ENCODE results near the gene ARHGEF26. TPM values are rescaled to one million over a fixed set of nuclear protein-coding genes. Genes with fewer than 3 reads are reported as not detected.

Gene ARHGEF26
- polyA plus RNA-seq, 6 donors from 2014 or later, result 0.11 to 0.22 (median 0.14) TPM; not detected in 2

GRCh38 chr3:154275965-154276364 is 154.8 kb downstream of the ARHGEF26 start:
- no peak for ATAC-seq (ENCODE audit: low read depth in 2 of 2)
- Mint-ChIP-seq H3K4me1 (peaks cover 0 to 5% (median 3%) of the 10 kb centered on the region in 3 donors), H3K27ac (no peak overlapping the region), H3K27me3 (no peaks in the 10 kb centered on the region), H3K4me3 (no peak overlapping the region), H3K9me3 (no peaks in the 10 kb centered on the region), H3K36me3 (peaks cover 20 to 31% of the 10 kb centered on the region in 2 donors)
- DNase-seq, result no peak

GRCh38 chr3:154280161-154280560 is 159.0 kb downstream of the ARHGEF26 start:
- ATAC-seq (ENCODE audit: low read depth in 2 of 2), result no peak
- Mint-ChIP-seq H3K27ac (no peak overlapping the region), H3K4me1 (peaks cover under 1 to 8% (median 2%) of the 10 kb centered on the region in 3 donors), H3K9me3 (no peaks in the 10 kb centered on the region), H3K36me3 (peaks cover 17 to 28% of the 10 kb centered on the region in 2 donors), H3K27me3 (no peaks in the 10 kb centered on the region), H3K4me3 (no peak overlapping the region)
- no peak for DNase-seq

GRCh38 chr3:154285221-154285620 is 164.0 kb downstream of the ARHGEF26 start:
- H3K4me1 Mint-ChIP-seq, result peaks cover 4 to 11% (median 10%) of the 10 kb centered on the region in 3 donors
- H3K4me3 Mint-ChIP-seq, result no peak overlapping the region
- H3K36me3 Mint-ChIP-seq, result peaks cover 25 to 30% of the 10 kb centered on the region in 2 donors
- no peaks in the 10 kb centered on the region for H3K9me3 Mint-ChIP-seq
- ATAC-seq (ENCODE audit: low read depth in 2 of 2) (no peak), DNase-seq (no peak)
- H3K27me3 Mint-ChIP-seq, result no peaks in the 10 kb centered on the region
- H3K27ac Mint-ChIP-seq, result peak overlapping the region in 5 of 6 donors; percentile 20 to 89 (median 64)

GRCh38 chr3:154290187-154290586 is 169.0 kb downstream of the ARHGEF26 start:
- no peak overlapping the region for H3K27ac Mint-ChIP-seq
- peaks cover 8 to 27% of the 10 kb centered on the region in 2 donors for H3K36me3 Mint-ChIP-seq
- no peak overlapping the region for H3K4me3 Mint-ChIP-seq
- H3K27me3 Mint-ChIP-seq, result no peaks in the 10 kb centered on the region
- H3K4me1 Mint-ChIP-seq, result peaks cover 2 to 9% (median 3%) of the 10 kb centered on the region in 3 donors
- no peaks in the 10 kb centered on the region for H3K9me3 Mint-ChIP-seq
- no peak for ATAC-seq (ENCODE audit: low read depth in 2 of 2)
- no peak for DNase-seq

GRCh38 chr3:154294016-154294415 is 172.8 kb downstream of the ARHGEF26 start:
- Mint-ChIP-seq H3K27ac (peak overlapping the region in 2 of 6 donors; percentile 53 to 54), H3K4me1 (no peaks in the 10 kb centered on the region), H3K36me3 (peaks cover 8 to 24% of the 10 kb centered on the region in 2 donors), H3K9me3 (no peaks in the 10 kb centered on the region), H3K27me3 (no peaks in the 10 kb centered on the region), H3K4me3 (no peak overlapping the region)
- ATAC-seq (ENCODE audit: low read depth in 2 of 2) (no peak), DNase-seq (no peak)

- Mint-ChIP-seq H3K9me3 (no peaks in the 10 kb centered on the region), H3K27ac (peak overlapping the region in 2 of 6 donors; percentile 43 to 68), H3K4me3 (no peak overlapping the region), H3K27me3 (no peaks in the 10 kb centered on the region), H3K4me1 (peaks cover 0 to 8% (median 8%) of the 10 kb centered on the region in 3 donors), H3K36me3 (peaks cover 22 to 34% of the 10 kb centered on the region in 2 donors)
- no peak for DNase-seq
- ATAC-seq (ENCODE audit: low read depth in 2 of 2), result no peak
Observed at GRCh38 chr3:154301561-154301960, 180.4 kb downstream of the ARHGEF26 start.

GRCh38 chr3:154304116-154304786 is 183.1 kb downstream of the ARHGEF26 start:
- DNase-seq, result no peak
- no peak overlapping the region for H3K4me3 Mint-ChIP-seq
- H3K9me3 Mint-ChIP-seq, result no peaks in the 10 kb centered on the region
- peak overlapping the region in 4 of 6 donors; percentile 11 to 75 (median 46) for H3K27ac Mint-ChIP-seq
- ATAC-seq (ENCODE audit: low read depth in 2 of 2), result peak; percentile 65 to 67
- H3K27me3 Mint-ChIP-seq, result no peaks in the 10 kb centered on the region
- peaks cover 22 to 38% of the 10 kb centered on the region in 2 donors for H3K36me3 Mint-ChIP-seq
- H3K4me1 Mint-ChIP-seq, result peaks cover 13 to 15% (median 14%) of the 10 kb centered on the region in 3 donors

GRCh38 chr3:154304936-154305335 is 183.7 kb downstream of the ARHGEF26 start:
- Mint-ChIP-seq H3K36me3 (peaks cover 22 to 38% of the 10 kb centered on the region in 2 donors), H3K27ac (peak overlapping the region in 3 of 6 donors; percentile 12 to 71 (median 66)), H3K9me3 (no peaks in the 10 kb centered on the region), H3K4me1 (peaks cover 13 to 15% (median 14%) of the 10 kb centered on the region in 3 donors), H3K4me3 (no peak overlapping the region), H3K27me3 (no peaks in the 10 kb centered on the region)
- DNase-seq, result no peak
- ATAC-seq (ENCODE audit: low read depth in 2 of 2), result peak; percentile 54 to 65

- H3K4me1 Mint-ChIP-seq, result peaks cover 10 to 14% (median 13%) of the 10 kb centered on the region in 3 donors
- peaks cover 4 to 36% of the 10 kb centered on the region in 2 donors for H3K36me3 Mint-ChIP-seq
- no peak overlapping the region for H3K4me3 Mint-ChIP-seq
- ATAC-seq (ENCODE audit: low read depth in 2 of 2), result no peak
- H3K9me3 Mint-ChIP-seq, result no peaks in the 10 kb centered on the region
- H3K27me3 Mint-ChIP-seq, result no peaks in the 10 kb centered on the region
- peak overlapping the region in 3 of 6 donors; percentile 58 to 82 (median 58) for H3K27ac Mint-ChIP-seq
- DNase-seq, result no peak
Observed at GRCh38 chr3:154307363-154307762, 186.2 kb downstream of the ARHGEF26 start.

Other genes starting within 250 kb of the ARHGEF26 start
- 10 to 100 TPM; 17.3 to 27.6 (median 20.3) TPM for gene DHX36, start 203.1 kb downstream of the ARHGEF26 start, polyA plus RNA-seq (ENCODE audit: low read depth in 6 of 6)